HL-60/S4 treated with phorbol 12-myristate 13-acetate at 8.2 ng/mL for 4 days and 3 days (cell line): ENCODE measurements around the gene PROK1.
"Not testable (repeated sequence)": the region's sequence is repeated elsewhere in the genome, so short reads cannot be mapped to it uniquely, and the experiment has no call there.

ENCODE experiments used
- in situ Hi-C: fragments of 300-500 bp; cut with MboI; formaldehyde crosslinking; loops from 2 replicates; pipeline ENCODE4 v1.15.0; 2022; ENCODE audit warnings: low sequenced_read_pairs

PROK1 gene

GRCh38 chr1:110450929-110451328 is at the start of gene PROK1:
Gene PROK1 (plus strand): TSS chr1:110451149. CDS start chr1:110451217, 68 bp downstream.
- in situ Hi-C loops = loop anchor here (10.0 kb wide), 1 partner anchor 246 kb away; no protein-coding TSS in a partner anchor

- in situ Hi-C loops = no loop called here
These were observed 47.1 kb upstream of the PROK1 start for GRCh38 chr1:110403805-110404204.

GRCh38 chr1:110404401-110404800 is 46.5 kb upstream of the PROK1 start:
- in situ Hi-C loops = no loop called here

GRCh38 chr1:110406407-110406806 is 44.5 kb upstream of the PROK1 start:
- in situ Hi-C loops = not testable (repeated sequence)

- in situ Hi-C loops = no loop called here
These were observed 43.4 kb upstream of the PROK1 start, which contains the start of gene LAMTOR5 for GRCh38 chr1:110407260-110408210. Gene LAMTOR5 (minus strand): TSS chr1:110407694. CDS start chr1:110407620, 74 bp downstream.

GRCh38 chr1:110408488-110408887 is 42.5 kb upstream of the PROK1 start:
- in situ Hi-C loops = no loop called here

GRCh38 chr1:110409316-110409715 is 41.6 kb upstream of the PROK1 start:
- in situ Hi-C loops = no loop called here

GRCh38 chr1:110411173-110411735 is 39.7 kb upstream of the PROK1 start:
- in situ Hi-C loops = no loop called here

- in situ Hi-C loops = no loop called here
These were observed 38.4 kb upstream of the PROK1 start for GRCh38 chr1:110412576-110412975.

GRCh38 chr1:110413045-110413444 is 37.9 kb upstream of the PROK1 start:
- in situ Hi-C loops = not testable (repeated sequence)

- in situ Hi-C loops = no loop called here
These were observed 32.2 kb upstream of the PROK1 start for GRCh38 chr1:110418729-110419128.

GRCh38 chr1:110420023-110420662 is 30.8 kb upstream of the PROK1 start:
- in situ Hi-C loops = no loop called here

GRCh38 chr1:110420874-110421793 is 29.8 kb upstream of the PROK1 start:
- in situ Hi-C loops = no loop called here

- in situ Hi-C loops = no loop called here
These were observed 26.0 kb upstream of the PROK1 start for GRCh38 chr1:110424699-110425611.

- in situ Hi-C loops = no loop called here
These were observed 25.3 kb upstream of the PROK1 start for GRCh38 chr1:110425612-110426152.

- in situ Hi-C loops = no loop called here
These were observed 24.1 kb upstream of the PROK1 start for GRCh38 chr1:110426854-110427253.

- in situ Hi-C loops = no loop called here
These were observed 22.0 kb upstream of the PROK1 start for GRCh38 chr1:110428946-110429345.

- in situ Hi-C loops = no loop called here
These were observed 20.6 kb upstream of the PROK1 start for GRCh38 chr1:110430366-110430765.

GRCh38 chr1:110430901-110431300 is 20.0 kb upstream of the PROK1 start:
- in situ Hi-C loops = no loop called here
